ENCODE data around the gene IL16. TPM values are rescaled to one million over a fixed set of nuclear protein-coding genes. Genes with fewer than 3 reads are reported as not detected.
A peak's percentile ranks its signal among the peaks of the same experiment; 100 is the strongest.
"Not testable (repeated sequence)": the region's sequence is repeated elsewhere in the genome, so short reads cannot be mapped to it uniquely, and the experiment has no call there.

IL16 gene
- total RNA-seq, 1 donor from 2014 or later: 21.8 TPM

GRCh38 chr15:81309647-81310450 lies 113.2 kb downstream of the IL16 start:
- DNase-seq (ENCODE audit: low spot score): no peak

- DNase-seq (ENCODE audit: low spot score): no peak
Observed at GRCh38 chr15:81310480-81310879, 113.8 kb downstream of the IL16 start.

- DNase-seq (ENCODE audit: low spot score): peak; percentile 16
Observed at GRCh38 chr15:81311752-81312464, 115.2 kb downstream of the IL16 start.

GRCh38 chr15:81312790-81313543 lies 116.3 kb downstream of the IL16 start:
- DNase-seq (ENCODE audit: low spot score): peak; percentile 90

- peak; percentile 2 for DNase-seq (ENCODE audit: low spot score)
Observed at GRCh38 chr15:81313686-81314085, 117.0 kb downstream of the IL16 start.

GRCh38 chr15:81314378-81314777 lies 117.7 kb downstream of the IL16 start:
- peak; percentile 60 for DNase-seq (ENCODE audit: low spot score)

GRCh38 chr15:81315452-81316175 lies 118.9 kb downstream of the IL16 start:
- peak; percentile 69 for DNase-seq (ENCODE audit: low spot score)

GRCh38 chr15:81316267-81316666 lies 119.6 kb downstream of the IL16 start:
- no peak for DNase-seq (ENCODE audit: low spot score)

GRCh38 chr15:81317642-81318017 lies 121.0 kb downstream of the IL16 start:
- DNase-seq (ENCODE audit: low spot score): peak; percentile 26

GRCh38 chr15:81321667-81322066 lies 125.0 kb downstream of the IL16 start:
- DNase-seq (ENCODE audit: low spot score): no peak

GRCh38 chr15:81322676-81323253 lies 126.1 kb downstream of the IL16 start:
- DNase-seq (ENCODE audit: low spot score): no peak

GRCh38 chr15:81323559-81323943 lies 126.9 kb downstream of the IL16 start:
- DNase-seq (ENCODE audit: low spot score): no peak

- peak; percentile 100 for DNase-seq (ENCODE audit: low spot score)
Observed at GRCh38 chr15:81323944-81324881, 127.5 kb downstream of the IL16 start, which contains the start of gene STARD5. Gene STARD5, minus strand, starts transcription at chr15:81324141. Its CDS starts 42 bp downstream, at chr15:81324099.

GRCh38 chr15:81326466-81327212 lies 130.0 kb downstream of the IL16 start:
- no peak for DNase-seq (ENCODE audit: low spot score)

GRCh38 chr15:81327516-81327915 lies 130.8 kb downstream of the IL16 start:
- DNase-seq (ENCODE audit: low spot score): no peak

GRCh38 chr15:81329446-81329845 lies 132.8 kb downstream of the IL16 start:
- no peak for DNase-seq (ENCODE audit: low spot score)

GRCh38 chr15:81330366-81331090 lies 133.8 kb downstream of the IL16 start:
- no peak for DNase-seq (ENCODE audit: low spot score)

GRCh38 chr15:81331141-81331540 lies 134.5 kb downstream of the IL16 start:
- not testable (repeated sequence) for DNase-seq (ENCODE audit: low spot score)
